Parietal lobe (tissue), 1 donor: ENCODE results near the gene MS4A5. TPM values are rescaled to one million over a fixed set of nuclear protein-coding genes. Genes with fewer than 3 reads are reported as not detected.

Experiments used
- total RNA-seq: library from RNA; depleted of rRNA; stranded (reverse); fragments of >200 nt; gene quantifications from one replicate; pipeline ENCODE4 v1.2.3, GENCODE V29; 2014

Gene MS4A5, protein sequence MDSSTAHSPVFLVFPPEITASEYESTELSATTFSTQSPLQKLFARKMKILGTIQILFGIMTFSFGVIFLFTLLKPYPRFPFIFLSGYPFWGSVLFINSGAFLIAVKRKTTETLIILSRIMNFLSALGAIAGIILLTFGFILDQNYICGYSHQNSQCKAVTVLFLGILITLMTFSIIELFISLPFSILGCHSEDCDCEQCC
- not detected for total RNA-seq

DNA sequence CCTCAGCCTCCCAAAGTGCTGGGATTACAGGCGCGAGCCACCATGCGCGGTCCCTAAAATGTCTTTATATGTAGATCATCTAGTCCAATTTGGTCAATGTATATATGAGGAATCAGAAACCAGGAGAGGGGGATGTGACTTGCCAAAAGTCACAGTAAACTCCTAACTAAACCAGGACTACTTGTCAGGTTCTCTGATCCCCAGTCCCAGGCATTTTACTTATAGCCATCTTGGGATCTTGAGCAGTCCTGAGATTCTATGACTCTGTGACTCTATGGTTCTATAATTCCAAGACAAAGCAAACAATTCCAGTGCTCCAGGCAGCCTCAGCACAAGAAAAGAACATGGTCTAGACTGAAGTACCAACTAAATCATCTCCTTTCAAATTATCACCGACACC is at the start of gene MS4A5:
TSS of gene MS4A5 (plus strand) at position 301 of the 400 bp plus-strand sequence. CDS start 103 bp downstream, outside the sequence.

DNA sequence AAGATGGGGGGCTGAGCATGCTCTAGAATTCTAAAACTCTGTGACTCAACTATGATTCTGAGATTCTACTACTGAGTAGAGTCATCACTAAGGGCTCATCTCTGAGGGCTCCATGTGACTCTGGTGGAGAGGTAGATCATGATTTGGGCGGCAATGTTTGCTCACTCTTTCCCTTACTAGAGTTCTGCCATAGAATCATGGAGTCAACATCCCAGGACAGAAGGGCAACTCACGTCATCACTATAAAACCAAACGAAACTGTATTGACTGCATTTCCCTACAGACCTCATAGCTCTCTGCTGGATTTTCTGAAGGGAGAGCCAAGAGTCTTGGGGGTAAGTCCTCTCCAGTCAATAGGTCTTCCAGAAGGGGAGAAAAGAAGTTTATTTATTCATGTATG is 33.0 kb upstream of the MS4A5 start, which contains the start of gene MS4A14:
TSS of gene MS4A14 (plus strand) at position 78 of the 400 bp plus-strand sequence. CDS start at position 198, 120 bp downstream.

DNA sequence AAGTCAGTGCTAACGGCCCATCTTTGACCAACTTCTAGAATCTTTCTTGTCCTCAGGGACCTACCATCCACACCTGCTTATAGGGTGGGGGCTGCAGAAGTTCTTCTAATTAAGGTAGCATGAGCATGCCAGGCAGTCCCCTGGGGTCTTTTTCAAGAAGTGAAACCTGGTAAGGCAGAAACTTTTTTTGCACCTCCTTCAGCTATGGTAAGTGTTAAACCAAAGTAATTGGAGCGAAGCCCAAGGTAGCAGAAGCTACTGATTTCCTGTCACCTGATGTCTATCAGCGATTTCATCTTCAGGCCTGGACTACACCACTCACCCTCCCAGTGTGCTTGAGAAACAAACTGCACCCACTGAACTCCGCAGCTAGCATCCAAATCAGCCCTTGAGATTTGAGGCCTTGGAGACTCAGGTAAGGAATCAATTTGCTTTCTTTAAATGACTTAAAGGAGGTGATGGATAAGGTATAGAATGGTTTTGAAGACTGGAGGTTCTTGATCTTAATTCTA is 26.2 kb downstream of the MS4A5 start, which contains the start of gene MS4A1:
TSS of gene MS4A1 (plus strand) at position 317 of the 512 bp plus-strand sequence. CDS start 6,528 bp downstream, outside the sequence.

DNA sequence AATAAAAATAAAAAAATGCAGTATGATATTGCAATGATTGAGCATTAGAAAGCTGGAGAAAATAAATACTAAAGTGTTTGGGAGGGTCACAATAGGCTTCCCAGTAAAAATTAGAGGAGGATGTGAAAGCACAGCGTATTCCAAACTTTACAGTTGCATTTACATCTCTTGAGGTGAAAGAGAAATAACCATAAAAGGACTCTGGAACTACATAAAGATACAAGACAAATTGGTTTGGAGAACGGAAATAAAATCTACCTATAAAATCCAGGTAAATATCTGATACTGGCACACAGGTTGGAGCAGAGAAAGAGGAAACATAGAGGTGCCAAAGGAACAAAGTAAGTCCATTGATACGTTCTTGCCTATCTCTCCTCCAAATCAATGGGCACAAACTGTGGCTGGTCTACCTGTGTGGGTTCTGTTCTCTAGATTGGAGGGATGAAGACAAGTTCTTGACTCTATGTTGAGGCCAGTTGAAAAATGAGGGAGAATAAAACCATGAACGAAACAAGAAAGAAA is 63.2 kb downstream of the MS4A5 start, which contains the start of gene MS4A12:
TSS of gene MS4A12 (plus strand) at position 291 of the 522 bp plus-strand sequence. CDS start 4,541 bp downstream, outside the sequence.

Other genes starting within 250 kb of the MS4A5 start
- 1.6 TPM for gene MS4A6A, start 246.5 kb upstream of the MS4A5 start, total RNA-seq
- not detected for gene MS4A4E, start 186.4 kb upstream of the MS4A5 start, total RNA-seq
- not detected for gene MS4A4A, start 148.9 kb upstream of the MS4A5 start, total RNA-seq
- not detected for gene MS4A6E, start 102.3 kb upstream of the MS4A5 start, total RNA-seq
- 1.9 TPM for gene MS4A7, start 51.0 kb upstream of the MS4A5 start, total RNA-seq
- not detected for gene MS4A14, start 33.1 kb upstream of the MS4A5 start, total RNA-seq
- not detected for gene MS4A1, start 26.3 kb downstream of the MS4A5 start, total RNA-seq
- gene MS4A12, start 63.2 kb downstream of the MS4A5 start, total RNA-seq = not detected
- not detected for gene MS4A13, start 85.8 kb downstream of the MS4A5 start, total RNA-seq